Activated CD8-positive, alpha-beta memory T cell treated with anti-CD3 and anti-CD28 coated beads for 4 hours (primary cell): ENCODE results near the gene LATS1.
"Not testable (repeated sequence)": the region's sequence is repeated elsewhere in the genome, so short reads cannot be mapped to it uniquely, and the experiment has no call there.

Experiments
- DNase-seq, 2 donors: peaks; one replicate each; pipeline ENCODE4 v3.0.0-alpha.2; 2020; ENCODE audit warnings: low read depth in 2 of 2

LATS1 gene

GRCh38 chr6:149717588-149718458 is at the start of gene LATS1:
TSS of gene LATS1 (minus strand) at chr6:149718101. CDS start at chr6:149702126, 15,975 bp downstream.
- DNase-seq, result peak; percentile 82 to 86

DNA sequence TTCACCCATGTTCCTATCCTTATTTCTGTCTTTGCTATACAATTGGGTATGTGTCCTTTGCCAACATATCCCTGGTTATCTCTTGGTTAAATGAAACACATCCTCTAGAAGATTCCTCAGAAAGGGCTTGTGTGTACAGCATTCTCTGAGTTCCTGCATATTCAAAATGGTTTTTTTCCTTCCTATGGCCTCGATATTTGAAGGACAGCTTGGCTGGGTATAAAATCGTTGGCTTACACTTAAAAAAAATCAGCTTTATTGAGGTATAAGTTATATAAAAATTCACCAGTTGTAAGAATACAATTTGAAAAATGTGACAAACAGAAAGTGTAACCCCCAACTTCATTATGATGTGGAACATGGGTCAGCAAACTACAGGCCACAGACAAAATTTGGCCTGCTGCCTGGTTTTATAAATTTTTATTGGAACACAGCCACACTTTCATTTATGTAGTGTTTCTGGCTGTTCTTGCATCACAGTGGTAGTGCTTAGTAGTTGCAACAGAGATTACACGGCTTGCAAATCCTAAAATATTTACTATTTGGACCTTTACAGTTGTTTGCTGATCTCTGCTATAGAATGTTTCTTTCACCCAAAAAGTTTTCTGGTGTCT is 48.4 kb upstream of the LATS1 start:
- DNase-seq, result no peak

DNA sequence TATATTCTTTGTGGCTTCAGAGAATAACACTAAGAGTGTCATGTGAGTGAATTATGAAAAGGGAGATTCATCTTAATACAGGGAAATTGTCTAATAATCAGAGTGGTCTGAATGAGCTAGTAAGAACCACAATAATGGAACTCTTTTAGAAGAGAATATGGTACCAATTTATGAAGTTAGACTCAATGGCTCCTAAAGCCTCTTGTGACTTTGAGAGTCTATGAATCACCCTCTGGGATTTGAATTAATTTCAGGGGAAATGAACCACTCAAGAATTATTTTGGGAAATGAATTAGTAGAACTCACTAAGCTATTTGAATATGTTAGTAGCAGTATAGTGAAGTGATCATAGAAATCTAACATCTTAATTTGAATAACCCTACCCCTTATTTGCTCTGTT is 46.0 kb upstream of the LATS1 start:
- no peak for DNase-seq

DNA sequence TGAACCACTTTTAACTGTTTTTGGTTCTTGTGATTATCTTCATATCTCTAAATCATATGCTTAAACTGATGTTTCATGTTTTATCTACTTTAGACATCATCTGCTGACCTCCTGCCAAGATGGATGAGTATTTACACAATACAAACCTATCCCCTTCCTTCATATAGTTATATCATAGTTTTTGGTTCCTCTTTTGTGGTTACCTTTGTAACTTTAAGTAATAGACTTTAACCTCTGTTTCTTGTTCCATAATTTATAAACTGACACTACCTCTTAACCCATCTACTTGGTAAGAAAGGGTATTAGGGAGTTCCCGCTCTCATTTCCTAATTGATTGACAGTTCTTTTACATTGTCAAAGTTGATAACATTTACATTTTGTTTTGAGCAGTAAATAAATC is 43.5 kb upstream of the LATS1 start:
- DNase-seq, result no peak

DNA sequence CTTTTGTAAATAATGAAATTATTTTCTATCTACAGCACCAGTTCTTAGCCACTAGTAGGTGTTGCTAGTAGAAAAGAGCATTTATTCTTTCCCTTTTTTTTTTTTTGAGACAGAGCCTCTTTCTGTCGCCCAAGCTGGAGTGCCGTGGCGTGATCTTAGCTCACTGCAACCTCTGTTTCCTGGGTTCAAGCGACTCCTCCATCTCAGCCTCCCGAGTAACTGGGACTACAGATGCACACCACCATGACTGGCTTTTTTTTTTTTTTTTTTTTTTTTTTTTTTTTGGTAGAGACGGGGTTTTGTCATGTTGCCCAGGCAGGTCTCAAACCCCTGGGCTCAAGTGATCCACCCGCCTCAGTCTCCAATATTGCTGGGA is 38.3 kb upstream of the LATS1 start:
- DNase-seq, result no peak

- no peak for DNase-seq
Observed at GRCh38 chr6:149755300-149756260, 37.7 kb upstream of the LATS1 start.

- no peak for DNase-seq
Observed at GRCh38 chr6:149754548-149754947, 36.6 kb upstream of the LATS1 start.

DNA sequence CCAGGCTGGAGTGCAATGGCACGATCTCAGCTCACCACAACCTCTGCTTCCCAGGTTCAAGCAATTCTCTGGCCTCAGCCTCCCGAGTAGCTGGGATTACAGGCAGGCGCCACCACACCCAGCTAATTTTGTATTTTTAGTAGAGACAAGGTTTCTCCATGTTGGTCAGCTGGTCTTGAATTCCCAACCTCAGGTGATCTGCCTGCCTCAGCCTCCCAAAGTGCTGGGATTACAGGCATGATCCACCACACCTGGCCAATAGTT is 35.4 kb upstream of the LATS1 start:
- not testable (repeated sequence) for DNase-seq

DNA sequence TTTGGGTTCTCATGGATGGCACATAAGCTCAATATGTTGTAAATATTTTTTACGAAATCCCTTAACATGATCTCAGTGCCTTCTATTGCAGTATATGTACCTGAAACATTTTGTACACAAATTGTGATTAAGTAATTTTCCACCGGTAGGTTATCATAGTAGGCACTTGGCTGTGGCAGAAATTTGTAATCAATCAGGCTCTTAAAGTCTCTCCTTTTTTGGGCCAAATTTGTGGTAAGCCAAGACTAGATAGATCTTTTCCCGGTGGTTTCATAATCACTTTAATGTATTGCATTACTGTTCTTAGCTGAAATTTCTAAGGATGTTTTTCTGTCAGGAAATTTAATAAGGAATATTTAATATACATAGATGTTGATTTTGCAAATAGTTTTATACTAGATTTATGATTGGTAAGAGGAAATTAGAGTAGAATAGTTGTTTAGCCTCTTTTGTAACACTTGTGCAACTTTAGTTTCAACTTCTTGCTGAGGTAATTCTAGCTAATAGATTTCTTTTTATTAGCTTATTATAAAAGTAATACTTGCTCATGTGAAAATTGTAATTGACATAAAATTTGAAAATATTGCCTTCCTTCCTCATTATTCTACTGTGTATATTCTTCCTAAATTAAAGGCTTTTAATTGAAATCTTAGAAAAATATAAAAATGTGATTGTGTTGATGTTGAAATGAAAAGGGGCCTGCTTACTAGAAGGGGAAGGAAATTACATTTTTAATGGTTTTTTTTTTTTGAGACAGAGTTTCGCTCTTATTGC is 34.9 kb upstream of the LATS1 start:
- DNase-seq, result no peak

DNA sequence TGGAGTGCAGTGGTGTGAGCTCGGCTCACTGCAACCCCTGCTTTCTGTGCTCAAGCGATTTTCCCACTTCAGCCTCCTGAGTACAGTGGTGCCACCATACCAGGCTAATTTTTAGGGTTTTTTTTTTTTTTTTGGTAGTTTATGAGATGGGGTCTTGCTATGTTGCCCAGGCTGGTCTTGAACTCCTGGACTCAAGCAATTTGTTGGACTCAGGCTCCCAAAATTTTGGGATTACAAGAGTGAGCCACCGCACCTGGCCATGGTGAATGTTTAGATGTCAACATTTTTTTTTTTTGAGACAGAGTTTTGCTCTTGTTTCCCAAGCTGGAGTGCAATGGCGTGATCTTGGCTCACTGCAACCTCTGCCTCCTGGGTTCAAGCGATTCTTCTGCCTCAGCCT is 34.0 kb upstream of the LATS1 start:
- DNase-seq, result not testable (repeated sequence)

- DNase-seq, result no peak
Observed at GRCh38 chr6:149751239-149751638, 33.3 kb upstream of the LATS1 start.

- DNase-seq, result peak; percentile 19 to 21
Observed at GRCh38 chr6:149750136-149750609, 32.3 kb upstream of the LATS1 start.

GRCh38 chr6:149749594-149750135 is 31.8 kb upstream of the LATS1 start, which contains the start of gene PCMT1:
TSS of gene PCMT1 (plus strand) at chr6:149749741. CDS start at chr6:149749902, 161 bp downstream.
- peak; percentile 79 to 80 for DNase-seq

DNA sequence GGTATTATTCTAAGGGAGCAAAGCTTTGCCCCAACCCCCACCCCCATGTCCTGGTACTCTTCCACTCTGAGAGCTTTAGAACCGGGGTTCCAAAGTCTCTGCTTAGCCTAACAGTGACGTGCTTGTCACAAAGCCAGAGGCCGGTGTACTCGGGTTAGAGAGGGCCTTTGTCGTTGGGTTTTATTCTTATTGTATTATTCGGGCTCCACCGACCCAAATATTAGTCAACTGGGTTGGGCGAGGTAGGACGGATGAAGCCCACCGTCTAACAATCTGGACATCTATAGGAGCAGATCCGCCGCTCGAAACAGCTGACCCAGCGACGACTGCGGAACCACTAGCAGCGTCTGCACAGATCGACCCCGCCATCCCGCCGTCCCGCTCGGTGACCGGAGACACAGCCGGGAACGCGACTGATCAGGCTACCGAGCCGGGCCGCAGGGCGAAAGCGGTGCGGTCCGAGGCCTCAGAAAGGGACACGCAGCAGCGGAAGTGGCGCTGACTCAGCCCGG is 31.2 kb upstream of the LATS1 start:
- DNase-seq, result not testable (repeated sequence)

- DNase-seq, result peak; percentile 81 to 83
Observed at GRCh38 chr6:149746147-149746946, 28.4 kb upstream of the LATS1 start, which contains the start of gene NUP43. TSS of gene NUP43 (minus strand) at chr6:149746529. CDS start at chr6:149746495, 34 bp downstream.

- DNase-seq, result not testable (repeated sequence)
Observed at GRCh38 chr6:149745252-149745651, 27.4 kb upstream of the LATS1 start.

GRCh38 chr6:149734915-149735314 is 17.0 kb upstream of the LATS1 start:
- no peak for DNase-seq

- DNase-seq, result no peak
Observed at GRCh38 chr6:149733089-149733720, 15.3 kb upstream of the LATS1 start.

GRCh38 chr6:149729824-149730223 is 11.9 kb upstream of the LATS1 start:
- no peak for DNase-seq
